ENCODE data around the gene BCOR. TPM values are rescaled to one million over a fixed set of nuclear protein-coding genes. Genes with fewer than 3 reads are reported as not detected.

Gene BCOR
- total RNA-seq, 1 experiment from 2014 or later: 134 TPM

- Histone ChIP-seq H2BK20ac (ENCODE audit: low read depth, low read length, poor library complexity, severe bottlenecking) (no peak overlapping the region), H3K9me3 (ENCODE audit: control insufficient read depth, low read depth, low read length) (no peaks in the 10 kb centered on the region), H3T11ph (ENCODE audit: low read length) (no peak overlapping the region), H2AFZ (ENCODE audit: low read length) (no peak overlapping the region), H4K91ac (ENCODE audit: insufficient read length, low read depth, low read length) (no peak overlapping the region), H2AK5ac (ENCODE audit: insufficient read length, low read length) (no peak overlapping the region), H3K4ac (ENCODE audit: low read depth, low read length) (no peak overlapping the region), H3K18ac (ENCODE audit: insufficient read length, low read depth, low read length) (no peak overlapping the region), H2BK12ac (ENCODE audit: insufficient read length, low read depth, low read length) (no peak overlapping the region), H4K5ac (ENCODE audit: insufficient read length, low read depth, low read length) (no peak overlapping the region), H4K20me1 (ENCODE audit: control insufficient read depth, insufficient read depth, insufficient read length) (no peaks in the 10 kb centered on the region), H3K79me2 (ENCODE audit: insufficient read depth, low read length) (no peaks in the 10 kb centered on the region), H3K4me1 (ENCODE audit: insufficient read depth, low read length) (peaks cover 11% of the 10 kb centered on the region; the same call in 1 of the 2 replicates), H3K4me2 (ENCODE audit: insufficient read depth, insufficient read length, low read length) (no peak overlapping the region), H2BK15ac (ENCODE audit: low read depth, low read length) (no peak overlapping the region), H3K23ac (ENCODE audit: insufficient read length, low read depth, low read length) (no peak overlapping the region), H3K14ac (ENCODE audit: insufficient read depth, low read length) (no peak overlapping the region), H3K27me3 (ENCODE audit: insufficient read depth, low read length) (no peaks in the 10 kb centered on the region), H3K23me2 (ENCODE audit: insufficient read length, low read depth, low read length, poor library complexity, severe bottlenecking) (no peaks in the 10 kb centered on the region), H2BK120ac (ENCODE audit: low read depth, low read length, poor library complexity, severe bottlenecking) (no peak overlapping the region), H3K9ac (ENCODE audit: extremely low read depth, insufficient read length, low read length) (no peak overlapping the region), H3K56ac (ENCODE audit: insufficient read length, low read depth, low read length) (no peak overlapping the region), H4K8ac (replicated peaks; ENCODE audit: insufficient read length, low read depth, low read length) (no peak overlapping the region), H3K27ac (ENCODE audit: insufficient read length, low read depth, low read length) (no peak overlapping the region), H2BK5ac (ENCODE audit: insufficient read length, low read length) (no peak overlapping the region), H3K79me1 (ENCODE audit: insufficient read depth, low read depth, low read length, poor library complexity, severe bottlenecking) (peaks cover 3% of the 10 kb centered on the region)
- TF ChIP-seq, protein P1, sequence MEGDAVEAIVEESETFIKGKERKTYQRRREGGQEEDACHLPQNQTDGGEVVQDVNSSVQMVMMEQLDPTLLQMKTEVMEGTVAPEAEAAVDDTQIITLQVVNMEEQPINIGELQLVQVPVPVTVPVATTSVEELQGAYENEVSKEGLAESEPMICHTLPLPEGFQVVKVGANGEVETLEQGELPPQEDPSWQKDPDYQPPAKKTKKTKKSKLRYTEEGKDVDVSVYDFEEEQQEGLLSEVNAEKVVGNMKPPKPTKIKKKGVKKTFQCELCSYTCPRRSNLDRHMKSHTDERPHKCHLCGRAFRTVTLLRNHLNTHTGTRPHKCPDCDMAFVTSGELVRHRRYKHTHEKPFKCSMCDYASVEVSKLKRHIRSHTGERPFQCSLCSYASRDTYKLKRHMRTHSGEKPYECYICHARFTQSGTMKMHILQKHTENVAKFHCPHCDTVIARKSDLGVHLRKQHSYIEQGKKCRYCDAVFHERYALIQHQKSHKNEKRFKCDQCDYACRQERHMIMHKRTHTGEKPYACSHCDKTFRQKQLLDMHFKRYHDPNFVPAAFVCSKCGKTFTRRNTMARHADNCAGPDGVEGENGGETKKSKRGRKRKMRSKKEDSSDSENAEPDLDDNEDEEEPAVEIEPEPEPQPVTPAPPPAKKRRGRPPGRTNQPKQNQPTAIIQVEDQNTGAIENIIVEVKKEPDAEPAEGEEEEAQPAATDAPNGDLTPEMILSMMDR (conservative IDR thresholded peaks at IDR 0.05): no peak
- Mint-ChIP-seq H3K4me3 (no peak overlapping the region), H3K36me3 (ENCODE audit: insufficient read depth in 1 of 3, low read depth in 3 of 3) (peaks cover 54 to 97% (median 90%) of the 10 kb centered on the region in 3 experiments), H3K27ac (peak overlapping the region in 2 of 3 experiments; percentile 34 to 85; a peak in 2 of 7 replicates), H3K4me1 (peaks cover 26 to 48% of the 10 kb centered on the region in 2 experiments), H3K9me3 (peaks cover 73 to 80% of the 10 kb centered on the region in 2 experiments), H3K27me3 (ENCODE audit: low read depth) (0 out of 2 replicates have a peak, but pooled peaks cover 2% of the 10 kb centered on the region)
- WGBS (ENCODE audit: extremely low coverage, insufficient read length, low lambda C conversion rate): no CpG with 5 or more reads among the region's 4 CpGs
- no peak for DNase-seq
Measured at GRCh38 chrX:40068048-40068447, 29.7 kb downstream of the BCOR start.

All from H9 (cell line).